Neural cell (in vitro differentiated cells): ENCODE data around the gene SLC4A3. TPM values are rescaled to one million over a fixed set of nuclear protein-coding genes. Genes with fewer than 3 reads are reported as not detected.

Source experiments
- H2AFZ ChIP-seq: fragments of 200-600, 300-800 bp; sonication (generic), shearing (Covaris generic); 2 replicates; pipeline ENCODE4 v1.6.0; 2014; ENCODE audit warnings: low read depth, mild to moderate bottlenecking, antibody characterized with exemption, low read length, moderate library complexity
- H3F3A ChIP-seq: fragments of 200-600 bp; shearing (Covaris generic); 2 replicates; pipeline ENCODE4 v1.6.1; 2016; ENCODE audit warnings: mild to moderate bottlenecking, moderate library complexity, mixed read lengths, antibody characterized with exemption, low read length; ENCODE audit not compliant: insufficient read depth, poor library complexity, severe bottlenecking
- H3K27ac ChIP-seq: fragments of 200-600, 300-800 bp; sonication (generic), shearing (Covaris generic); 2 replicates; pipeline ENCODE4 v1.5.1; 2014; ENCODE audit warnings: mild to moderate bottlenecking, low read length, moderate library complexity
- H3K27me3 ChIP-seq: fragments of 300-800, 200-600 bp; sonication (generic), shearing (Covaris generic); 2 replicates; pipeline ENCODE4 v1.6.0; 2014; ENCODE audit warnings: mild to moderate bottlenecking, low read depth, low read length, moderate library complexity; ENCODE audit not compliant: insufficient read depth
- H3K36me3 ChIP-seq: fragments of 300-800, 200-600 bp; sonication (generic), shearing (Covaris generic); 2 replicates; pipeline ENCODE4 v1.5.1; 2014; ENCODE audit warnings: mild to moderate bottlenecking, antibody characterized with exemption, low read length, moderate library complexity; ENCODE audit not compliant: insufficient read depth
- H3K4me2 ChIP-seq: fragments of 300-800, 200-600 bp; sonication (generic), shearing (Covaris generic); 2 replicates; pipeline ENCODE4 v1.6.0; 2014; ENCODE audit warnings: mild to moderate bottlenecking, low read length
- H3K4me3 ChIP-seq: fragments of 300-800, 200-600 bp; sonication (generic), shearing (Covaris generic); 2 replicates; pipeline ENCODE4 v1.5.1; 2014; ENCODE audit warnings: mild to moderate bottlenecking, low read length, moderate library complexity
- H3K79me2 ChIP-seq: fragments of 200-600 bp; shearing (Covaris generic); replicated peaks from 2 replicates; pipeline ENCODE4 v1.6.0; 2014; ENCODE audit warnings: mild to moderate bottlenecking, low read length, moderate library complexity; ENCODE audit not compliant: insufficient read depth
- H3K9ac ChIP-seq: fragments of 300-800, 200-600 bp; sonication (generic), shearing (Covaris generic); 2 replicates; pipeline ENCODE4 v1.6.1; 2016; ENCODE audit warnings: mild to moderate bottlenecking, low read length, mixed read lengths
- H3K9me2 ChIP-seq: fragments of 200-600 bp; shearing (Covaris generic); 2 replicates; pipeline ENCODE4 v1.6.1; 2016; ENCODE audit warnings: mild to moderate bottlenecking, low read length, mixed read lengths; ENCODE audit not compliant: insufficient read depth
- H3K9me3 ChIP-seq: fragments of 200-600, 300-800 bp; sonication (generic), shearing (Covaris generic); 2 replicates; pipeline ENCODE4 v1.6.1; 2016; ENCODE audit warnings: mild to moderate bottlenecking, mixed run types, low read length, moderate library complexity, mixed read lengths
- H4K20me1 ChIP-seq: fragments of 200-600 bp; shearing (Covaris generic); 2 replicates; pipeline ENCODE4 v1.6.1; 2016; ENCODE audit warnings: mild to moderate bottlenecking, mixed run types; ENCODE audit not compliant: insufficient read depth
- EP300 ChIP-seq: fragments of 450-650 bp; conservative IDR thresholded peaks from 2 replicates; pipeline ENCODE4 v1.6.1; 2014; ENCODE audit warnings: antibody characterized with exemption, mild to moderate bottlenecking, moderate library complexity; ENCODE audit not compliant: poor library complexity, severe bottlenecking
- EZH2 ChIP-seq: fragments of 200-600, 300-800 bp; shearing (Covaris generic), sonication (generic); IDR thresholded peaks from 2 replicates; pipeline ENCODE4 v1.6.1; 2014; ENCODE audit warnings: antibody characterized with exemption, low read length, borderline replicate concordance, mild to moderate bottlenecking; ENCODE audit not compliant: insufficient read depth, poor library complexity, severe bottlenecking
- MXI1 ChIP-seq: fragments of 450-650 bp; conservative IDR thresholded peaks from 2 replicates; pipeline ENCODE4 v1.6.1; 2014; ENCODE audit warnings: antibody characterized with exemption, mild to moderate bottlenecking; ENCODE audit not compliant: poor library complexity, severe bottlenecking
- POLR2AphosphoS5 ChIP-seq: IDR thresholded peaks from 2 replicates; pipeline ENCODE4 v1.6.1; 2012
- RAD21 ChIP-seq: fragments of 450-650 bp; conservative IDR thresholded peaks from 2 replicates; pipeline ENCODE4 v1.6.1; 2014; ENCODE audit warnings: antibody characterized with exemption, mild to moderate bottlenecking, moderate library complexity
- REST ChIP-seq: IDR thresholded peaks from 2 replicates; pipeline ENCODE4 v1.6.1; 2012; ENCODE audit warnings: borderline replicate concordance
- SMC3 ChIP-seq: fragments of 450-650 bp; conservative IDR thresholded peaks from 2 replicates; pipeline ENCODE4 v1.6.1; 2014; ENCODE audit warnings: antibody characterized with exemption, mild to moderate bottlenecking, moderate library complexity; ENCODE audit not compliant: poor library complexity
- TAF1 ChIP-seq: IDR thresholded peaks from 2 replicates; pipeline ENCODE4 v1.6.1; 2012; ENCODE audit warnings: low read depth
- polyA plus RNA-seq: library from polyadenylated mRNA; depleted of rRNA; stranded (reverse); fragments of >200 nt; gene quantifications from 2 replicates; pipeline ENCODE4 v1.2.3, GENCODE V29; 2014
- TF ChIP-seq, protein P1 (sequence below): fragments of 450-650 bp; IDR thresholded peaks from 2 replicates; pipeline ENCODE4 v1.5.1; 2014; ENCODE audit warnings: antibody characterized with exemption, mild to moderate bottlenecking, moderate library complexity; ENCODE audit not compliant: poor library complexity, severe bottlenecking

SLC4A3 gene
- polyA plus RNA-seq, 1 donor from 2014 or later, result 18.7 TPM

DNA sequence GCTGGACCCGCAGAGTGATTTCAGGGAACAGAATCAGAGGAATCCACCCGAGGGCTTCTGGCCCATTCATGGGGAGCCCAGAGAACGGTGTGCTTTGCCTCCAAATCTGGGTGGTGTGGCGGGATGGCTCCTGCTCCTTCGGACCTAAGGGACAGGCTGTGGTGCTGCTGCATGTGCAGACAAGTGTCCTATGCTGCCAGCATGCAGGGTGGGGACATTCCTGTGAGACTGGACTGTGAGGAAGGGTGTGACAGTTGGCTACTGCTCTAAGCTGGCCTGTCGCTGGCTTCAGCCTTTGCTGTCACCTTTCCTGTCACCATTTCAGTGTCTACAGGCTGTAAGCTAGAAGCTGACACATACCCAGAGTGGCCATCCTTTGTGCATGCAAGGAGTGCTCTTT, 2.9 kb upstream of the SLC4A3 start:
- Histone ChIP-seq H3K27me3 (no peaks in the 10 kb centered on the region), H3K27ac (peak overlapping the region; percentile 8), H3K9me2 (no peaks in the 10 kb centered on the region), H3K9ac (no peak overlapping the region), H2AFZ (no peak overlapping the region), H3K9me3 (no peaks in the 10 kb centered on the region), H3K4me2 (no peak overlapping the region), H3K36me3 (no peaks in the 10 kb centered on the region), H3F3A (no peaks in the 10 kb centered on the region), H3K79me2 (no peaks in the 10 kb centered on the region), H3K4me3 (no peak overlapping the region), H4K20me1 (no peaks in the 10 kb centered on the region)
- TF ChIP-seq EZH2, result no peak
- TF ChIP-seq EP300, result peak; percentile 18
- TF ChIP-seq RAD21, result no peak
- TF ChIP-seq TAF1, result no peak
- no peak for TF ChIP-seq POLR2AphosphoS5
- no peak for TF ChIP-seq SMC3

DNA sequence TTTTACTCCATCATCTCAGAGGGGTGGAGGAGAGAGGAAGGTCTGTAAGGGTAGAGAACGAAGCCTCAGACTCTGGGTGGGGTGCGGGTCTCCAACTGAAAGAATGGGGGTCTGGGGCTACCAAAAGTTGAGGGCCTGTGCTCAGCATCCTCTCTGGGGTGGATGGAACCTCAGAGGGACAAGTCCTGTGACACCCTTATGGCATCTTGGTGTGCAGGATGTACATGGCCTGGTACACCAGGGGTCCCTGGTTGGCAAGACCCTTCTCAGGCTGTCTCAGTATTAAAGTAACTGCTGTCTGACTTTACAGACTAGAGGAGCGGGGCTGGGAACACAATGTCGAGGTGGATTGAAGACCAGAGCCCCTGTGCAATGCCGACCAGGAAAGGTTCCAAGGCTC, 2.3 kb upstream of the SLC4A3 start:
- TF ChIP-seq, protein P1, sequence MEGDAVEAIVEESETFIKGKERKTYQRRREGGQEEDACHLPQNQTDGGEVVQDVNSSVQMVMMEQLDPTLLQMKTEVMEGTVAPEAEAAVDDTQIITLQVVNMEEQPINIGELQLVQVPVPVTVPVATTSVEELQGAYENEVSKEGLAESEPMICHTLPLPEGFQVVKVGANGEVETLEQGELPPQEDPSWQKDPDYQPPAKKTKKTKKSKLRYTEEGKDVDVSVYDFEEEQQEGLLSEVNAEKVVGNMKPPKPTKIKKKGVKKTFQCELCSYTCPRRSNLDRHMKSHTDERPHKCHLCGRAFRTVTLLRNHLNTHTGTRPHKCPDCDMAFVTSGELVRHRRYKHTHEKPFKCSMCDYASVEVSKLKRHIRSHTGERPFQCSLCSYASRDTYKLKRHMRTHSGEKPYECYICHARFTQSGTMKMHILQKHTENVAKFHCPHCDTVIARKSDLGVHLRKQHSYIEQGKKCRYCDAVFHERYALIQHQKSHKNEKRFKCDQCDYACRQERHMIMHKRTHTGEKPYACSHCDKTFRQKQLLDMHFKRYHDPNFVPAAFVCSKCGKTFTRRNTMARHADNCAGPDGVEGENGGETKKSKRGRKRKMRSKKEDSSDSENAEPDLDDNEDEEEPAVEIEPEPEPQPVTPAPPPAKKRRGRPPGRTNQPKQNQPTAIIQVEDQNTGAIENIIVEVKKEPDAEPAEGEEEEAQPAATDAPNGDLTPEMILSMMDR, result no peak
- TF ChIP-seq EZH2 (no peak), EP300 (no peak), REST (no peak), MXI1 (no peak), SMC3 (no peak), RAD21 (no peak), TAF1 (no peak), POLR2AphosphoS5 (no peak)
- Histone ChIP-seq H3K9me3 (no peaks in the 10 kb centered on the region), H3K9me2 (no peaks in the 10 kb centered on the region), H3K79me2 (no peaks in the 10 kb centered on the region), H3K9ac (no peak overlapping the region), H3K27ac (peak overlapping the region; percentile 8), H3K27me3 (no peaks in the 10 kb centered on the region), H2AFZ (no peak overlapping the region), H4K20me1 (no peaks in the 10 kb centered on the region), H3K4me2 (no peak overlapping the region), H3K4me3 (no peak overlapping the region), H3K36me3 (no peaks in the 10 kb centered on the region), H3F3A (no peaks in the 10 kb centered on the region)

GRCh38 chr2:219626540-219626939, 890 bp upstream of the SLC4A3 start:
- H3K79me2 ChIP-seq, result no peaks in the 10 kb centered on the region
- no peaks in the 10 kb centered on the region for H3K27me3 ChIP-seq
- no peaks in the 10 kb centered on the region for H3F3A ChIP-seq
- peak overlapping the region; percentile 15 for H3K4me2 ChIP-seq
- H3K9ac ChIP-seq, result no peak overlapping the region
- no peaks in the 10 kb centered on the region for H3K36me3 ChIP-seq
- no peaks in the 10 kb centered on the region for H3K9me2 ChIP-seq
- TF ChIP-seq EP300 (no peak), POLR2AphosphoS5 (no peak), EZH2 (no peak), SMC3 (no peak), RAD21 (no peak), TAF1 (no peak), REST (no peak), MXI1 (no peak)
- TF ChIP-seq, protein P1, result no peak
- H4K20me1 ChIP-seq, result no peaks in the 10 kb centered on the region
- peak overlapping the region; percentile 57 for H3K4me3 ChIP-seq
- H3K27ac ChIP-seq, result no peak overlapping the region
- H2AFZ ChIP-seq, result peak overlapping the region; percentile 30
- H3K9me3 ChIP-seq, result no peaks in the 10 kb centered on the region
